Esophagus muscularis mucosa (tissue), 4 donors: Measurements from ENCODE around the gene REL. TPM values are rescaled to one million over a fixed set of nuclear protein-coding genes. Genes with fewer than 3 reads are reported as not detected.

Source experiments
- DNase-seq: peaks from one replicate; pipeline ENCODE4 v3.0.0-alpha.2; 2017; ENCODE audit errors: extremely low spot score
- H3K27ac ChIP-seq, 4 donors: fragments of 200-600 bp; sonication (generic); replicated peaks in 1 of 4; 1 replicate in 3 of 4; 2 replicates in 1 of 4; pipeline ENCODE4 v1.5.1; 2016 to 2019; ENCODE audit warnings: mild to moderate bottlenecking in 1 of 4
- H3K27me3 ChIP-seq, 4 donors: fragments of 200-600 bp; sonication (generic); one replicate each; pipeline versions ENCODE4 v1.5.1 to v1.6.0; 2016 to 2019
- H3K36me3 ChIP-seq, 4 donors: fragments of 200-600 bp; sonication (generic); one replicate each; pipeline ENCODE4 v1.5.1; 2016 to 2019
- H3K4me1 ChIP-seq, 4 donors: fragments of 200-600 bp; sonication (generic); one replicate each; pipeline ENCODE4 v1.5.1; 2016 to 2019
- H3K4me3 ChIP-seq, 4 donors: fragments of 200-600 bp; sonication (generic); 1 replicate in 2 of 4; 2 replicates in 2 of 4; pipeline ENCODE4 v1.5.1; 2016 to 2019; ENCODE audit warnings: mild to moderate bottlenecking in 4 of 4, moderate library complexity in 1 of 4
- H3K9me3 ChIP-seq, 4 donors: fragments of 200-600 bp; sonication (generic); 1 replicate in 3 of 4; 2 replicates in 1 of 4; pipeline ENCODE4 v1.5.1; 2016 to 2019
- EP300 ChIP-seq: sonication (generic); formaldehyde crosslinking; IDR thresholded peaks from one replicate; pipeline ENCODE4 v1.6.1; 2017; ENCODE audit warnings: antibody characterized with exemption
- POLR2A ChIP-seq: fragments of 450-650 bp; IDR thresholded peaks from one replicate; pipeline ENCODE4 v1.6.1; 2017; ENCODE audit warnings: antibody characterized with exemption, moderate library complexity, mild to moderate bottlenecking, low read depth
- POLR2AphosphoS5 ChIP-seq, 2 donors: sonication (generic); formaldehyde crosslinking; IDR thresholded peaks; one replicate each; pipeline ENCODE4 v1.6.1; 2017; ENCODE audit warnings: antibody characterized with exemption in 2 of 2
- WGBS: methylation state at CpG from one replicate; pipeline ENCODE4 v1.1.5; 2018; 5-methylcytosine and 5-hydroxymethylcytosine counted together
- intact Hi-C: fragments of 100-400 bp; cut with DNase I; formaldehyde crosslinking; loops from one replicate; pipeline ENCODE4 v1.15.1; 2023
- total RNA-seq, 4 donors: library from RNA; depleted of rRNA; stranded (reverse); fragments of >200 nt; gene quantifications; one replicate each; pipeline versions ENCODE4 v1.1.0 to v1.2.1, GENCODE V29; 2016
- TF ChIP-seq, protein P1 (sequence below), 3 experiments: fragments of 200-600 bp in 2 of 3; fragments of 450-650 bp in 1 of 3; sonication (generic) in 2 of 3; IDR thresholded peaks; one replicate each; pipeline ENCODE4 v1.5.1; 2017 to 2019; ENCODE audit warnings: antibody characterized with exemption in 3 of 3, mild to moderate bottlenecking in 2 of 3, moderate library complexity in 1 of 3

REL gene
- total RNA-seq, 4 donors from 2014 or later: 9.1 to 16.2 (median 9.5) TPM

DNA sequence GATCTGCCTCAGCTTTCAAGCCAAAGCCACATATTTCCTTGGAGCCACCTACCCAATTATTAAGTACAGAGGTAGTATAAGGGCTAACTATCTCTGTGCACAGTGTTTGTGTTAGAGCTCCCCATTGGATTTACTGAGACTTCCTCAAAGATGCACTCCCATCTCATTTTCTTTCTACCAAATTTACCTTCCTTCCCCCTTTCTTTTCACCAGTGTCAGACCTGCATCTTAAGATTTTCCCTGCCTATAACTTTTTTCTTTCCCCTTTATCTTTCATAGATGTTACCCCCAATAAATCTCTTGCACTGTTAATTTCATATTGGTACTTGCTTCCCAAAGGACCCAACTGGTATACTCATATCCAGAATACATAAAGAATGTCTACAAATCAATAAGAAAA lies 5.9 kb upstream of the REL start:
- H3K4me3 ChIP-seq: no peak overlapping the region
- TF ChIP-seq POLR2A: no peak
- TF ChIP-seq, protein P1, sequence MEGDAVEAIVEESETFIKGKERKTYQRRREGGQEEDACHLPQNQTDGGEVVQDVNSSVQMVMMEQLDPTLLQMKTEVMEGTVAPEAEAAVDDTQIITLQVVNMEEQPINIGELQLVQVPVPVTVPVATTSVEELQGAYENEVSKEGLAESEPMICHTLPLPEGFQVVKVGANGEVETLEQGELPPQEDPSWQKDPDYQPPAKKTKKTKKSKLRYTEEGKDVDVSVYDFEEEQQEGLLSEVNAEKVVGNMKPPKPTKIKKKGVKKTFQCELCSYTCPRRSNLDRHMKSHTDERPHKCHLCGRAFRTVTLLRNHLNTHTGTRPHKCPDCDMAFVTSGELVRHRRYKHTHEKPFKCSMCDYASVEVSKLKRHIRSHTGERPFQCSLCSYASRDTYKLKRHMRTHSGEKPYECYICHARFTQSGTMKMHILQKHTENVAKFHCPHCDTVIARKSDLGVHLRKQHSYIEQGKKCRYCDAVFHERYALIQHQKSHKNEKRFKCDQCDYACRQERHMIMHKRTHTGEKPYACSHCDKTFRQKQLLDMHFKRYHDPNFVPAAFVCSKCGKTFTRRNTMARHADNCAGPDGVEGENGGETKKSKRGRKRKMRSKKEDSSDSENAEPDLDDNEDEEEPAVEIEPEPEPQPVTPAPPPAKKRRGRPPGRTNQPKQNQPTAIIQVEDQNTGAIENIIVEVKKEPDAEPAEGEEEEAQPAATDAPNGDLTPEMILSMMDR (IDR thresholded peaks at IDR 0.05): no peak
- TF ChIP-seq POLR2AphosphoS5 (IDR thresholded peaks at IDR 0.05): no peak
- no peak for TF ChIP-seq EP300
- no peaks in the 10 kb centered on the region for H3K36me3 ChIP-seq
- no peaks in the 10 kb centered on the region for H3K9me3 ChIP-seq
- intact Hi-C loops: loop anchor here (5.0 kb wide), 1 partner anchor 118 kb away; the partner anchor contains the start of gene PAPOLG
- peaks cover 0 to 4% (median 2%) of the 10 kb centered on the region in 4 donors for H3K4me1 ChIP-seq
- no peak for DNase-seq
- H3K27me3 ChIP-seq: no peaks in the 10 kb centered on the region
- H3K27ac ChIP-seq: no peak overlapping the region

DNA sequence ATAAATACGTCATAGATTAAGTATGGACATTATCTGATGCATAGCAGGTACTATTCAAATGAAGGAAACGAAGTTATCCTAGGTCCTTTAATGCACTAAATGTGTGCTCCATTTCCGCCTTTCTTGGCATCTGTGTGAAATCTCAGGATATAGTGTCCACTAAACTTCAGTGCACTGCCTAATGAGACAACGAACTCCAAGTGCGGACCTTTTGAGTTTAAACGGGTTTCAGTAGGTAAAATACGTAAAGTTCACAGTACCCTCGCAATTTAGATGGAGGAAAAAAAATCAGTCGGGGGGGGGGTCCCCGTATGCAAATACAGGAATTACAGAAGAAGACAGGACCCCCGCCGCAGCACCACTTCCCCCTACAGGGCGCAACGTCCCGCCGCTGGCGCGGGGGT lies 729 bp upstream of the REL start:
- 1% methylated on average over 18 of the region's 18 CpGs for WGBS
- Histone ChIP-seq H3K27me3 (no peaks in the 10 kb centered on the region), H3K27ac (peak overlapping the region; percentile 93 to 99 (median 98)), H3K9me3 (no peaks in the 10 kb centered on the region), H3K36me3 (no peaks in the 10 kb centered on the region), H3K4me1 (peaks cover 12 to 39% (median 34%) of the 10 kb centered on the region in 4 donors), H3K4me3 (peak overlapping the region; percentile 75 to 93 (median 90))
- TF ChIP-seq, protein P1 (IDR thresholded peaks at IDR 0.05): peak in 2 of 3 experiments; percentile 4 to 35
- no peak for TF ChIP-seq EP300
- no peak for TF ChIP-seq POLR2A
- TF ChIP-seq POLR2AphosphoS5 (IDR thresholded peaks at IDR 0.05): peak in 1 of 2 donors; percentile 18
- intact Hi-C loops: loop anchor here (5.0 kb wide), 1 partner anchor 137 kb away; the partner anchor contains the start of genes PEX13 and PUS10
- DNase-seq: no peak

DNA sequence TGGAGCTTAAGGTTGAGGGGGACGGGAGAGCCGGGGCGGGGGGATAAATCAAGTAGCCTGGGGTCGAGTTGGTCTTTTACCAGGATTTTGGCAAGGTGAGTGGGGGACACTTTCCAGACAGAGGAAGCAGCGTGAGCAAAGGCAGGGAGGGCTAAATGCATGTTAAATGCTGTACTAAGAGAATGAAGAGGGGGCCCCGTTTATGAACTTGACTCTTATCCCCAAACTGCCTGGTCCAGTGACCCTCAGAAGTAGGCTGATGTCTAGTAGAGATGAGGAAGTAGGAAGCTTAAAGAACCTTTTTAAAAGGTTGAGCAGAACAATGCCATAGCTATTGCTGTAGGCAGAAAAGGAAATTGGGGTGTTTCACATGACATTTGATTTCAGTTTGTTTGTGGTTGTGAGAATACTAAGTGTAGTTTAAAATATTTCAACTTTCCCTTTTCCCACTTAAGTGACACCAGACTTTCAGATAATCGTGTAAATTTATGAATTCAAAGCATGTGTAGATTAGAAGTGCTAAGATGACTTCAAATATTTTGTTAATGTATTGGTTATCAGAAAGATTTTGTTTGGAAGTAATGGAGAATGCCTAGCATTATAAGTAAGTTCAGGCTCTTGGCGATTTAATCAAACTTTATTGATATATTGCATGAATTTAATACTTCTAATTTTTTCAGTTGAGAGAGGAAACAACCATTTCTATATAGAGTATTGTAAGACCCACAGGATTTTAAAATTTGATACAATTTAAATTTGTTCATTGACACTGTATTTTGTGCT lies 1.8 kb downstream of the REL start:
- no peaks in the 10 kb centered on the region for H3K36me3 ChIP-seq
- H3K9me3 ChIP-seq: no peaks in the 10 kb centered on the region
- intact Hi-C loops: loop anchor here (5.0 kb wide), 1 partner anchor 134 kb away; the partner anchor contains the start of genes PEX13 and PUS10
- no peak for DNase-seq
- peak overlapping the region; percentile 75 to 93 (median 90) for H3K4me3 ChIP-seq
- TF ChIP-seq, protein P1 (IDR thresholded peaks at IDR 0.05): no peak
- TF ChIP-seq EP300: no peak
- TF ChIP-seq POLR2A: no peak
- no peak for TF ChIP-seq POLR2AphosphoS5 (IDR thresholded peaks at IDR 0.05)
- WGBS: 18% methylated on average over 8 of the region's 8 CpGs
- peaks cover 12 to 56% (median 46%) of the 10 kb centered on the region in 4 donors for H3K4me1 ChIP-seq
- H3K27me3 ChIP-seq: no peaks in the 10 kb centered on the region
- peak overlapping the region; percentile 93 to 99 (median 98) for H3K27ac ChIP-seq

DNA sequence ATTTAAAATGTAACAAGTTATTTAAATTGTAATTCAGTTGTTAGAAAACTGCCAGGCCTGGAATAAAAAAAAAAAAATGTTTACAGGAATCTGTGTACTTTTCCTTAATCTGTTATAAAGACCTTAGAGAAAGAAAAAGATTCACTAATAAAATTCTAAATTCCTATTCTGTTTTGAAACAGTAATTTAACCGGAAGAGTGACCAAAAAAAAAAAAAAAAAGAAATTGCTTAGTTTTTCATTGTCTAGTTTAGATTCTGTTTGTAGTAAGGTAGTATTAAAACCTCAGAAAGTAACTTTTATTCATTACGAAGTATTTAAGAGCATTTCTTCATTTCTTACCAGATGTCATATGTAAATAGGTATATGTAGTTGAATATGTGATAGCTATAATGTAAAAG lies 2.5 kb downstream of the REL start:
- Histone ChIP-seq H3K4me3 (peak overlapping the region in 3 of 4 donors; percentile 75 to 93 (median 92)), H3K27ac (peak overlapping the region in 2 of 4 donors; percentile 45 to 93), H3K27me3 (no peaks in the 10 kb centered on the region), H3K36me3 (no peaks in the 10 kb centered on the region), H3K9me3 (no peaks in the 10 kb centered on the region), H3K4me1 (peaks cover 12 to 56% (median 46%) of the 10 kb centered on the region in 4 donors)
- intact Hi-C loops: loop anchor here (5.0 kb wide), 1 partner anchor 133 kb away; the partner anchor contains the start of genes PEX13 and PUS10
- 54% methylated on average over 2 of the region's 2 CpGs for WGBS
- no peak for DNase-seq
- TF ChIP-seq EP300 (no peak), POLR2AphosphoS5 (IDR thresholded peaks at IDR 0.05) (no peak), POLR2A (no peak)
- TF ChIP-seq, protein P1 (IDR thresholded peaks at IDR 0.05): no peak
